Astrocyte (in vitro differentiated cells and primary cell): ENCODE data around the gene GCNA. TPM values are rescaled to one million over a fixed set of nuclear protein-coding genes. Genes with fewer than 3 reads are reported as not detected.
A peak's percentile ranks its signal among the peaks of the same experiment; 100 is the strongest.

Experiments
- DNase-seq: peaks from one replicate; pipeline ENCODE4 v3.0.0-alpha.2; 2010; ENCODE audit warnings: low read depth
- FAIRE-seq: peaks from 2 replicates; lab custom pipeline; 2011; peaks lifted over from hg19 to GRCh38; lab: Jason Lieb, UNC
- H2AFZ ChIP-seq: 2 replicates; pipeline ENCODE4 v1.6.0; 2012; ENCODE audit warnings: low read depth, low read length, inconsistent platforms
- H3K27ac ChIP-seq: 2 replicates; pipeline ENCODE4 v1.5.1; 2011; ENCODE audit warnings: low read depth, low read length, inconsistent platforms
- H3K27me3 ChIP-seq: 2 replicates; pipeline ENCODE4 v1.6.0; 2011; ENCODE audit warnings: low read length, inconsistent platforms; ENCODE audit not compliant: insufficient read depth
- H3K36me3 ChIP-seq: 2 replicates; pipeline ENCODE4 v1.5.1; 2011; ENCODE audit warnings: low read length, inconsistent platforms; ENCODE audit not compliant: insufficient read depth
- H3K4me1 ChIP-seq: 2 replicates; pipeline ENCODE4 v1.5.1; 2011; ENCODE audit warnings: low read length, inconsistent platforms; ENCODE audit not compliant: insufficient read depth
- H3K4me2 ChIP-seq: 2 replicates; pipeline ENCODE4 v1.6.0; 2012; ENCODE audit warnings: low read length, inconsistent platforms
- H3K4me3 ChIP-seq: 2 replicates; pipeline ENCODE4 v1.5.1; 2011; ENCODE audit warnings: low read depth, mild to moderate bottlenecking, low read length, inconsistent platforms; ENCODE audit not compliant: insufficient read depth
- H3K79me2 ChIP-seq: 2 replicates; pipeline ENCODE4 v1.6.0; 2012; ENCODE audit warnings: mild to moderate bottlenecking, low read length, inconsistent platforms; ENCODE audit not compliant: insufficient read depth
- H3K9ac ChIP-seq: 2 replicates; pipeline ENCODE4 v1.6.0; 2012; ENCODE audit warnings: mild to moderate bottlenecking, low read length, inconsistent platforms
- H3K9me3 ChIP-seq: 2 replicates; pipeline ENCODE4 v1.5.1; 2012; ENCODE audit warnings: low read depth, mild to moderate bottlenecking, low read length, inconsistent platforms; ENCODE audit not compliant: insufficient read depth
- H4K20me1 ChIP-seq: 2 replicates; pipeline ENCODE4 v1.6.0; 2012; ENCODE audit warnings: low read length, inconsistent platforms; ENCODE audit not compliant: insufficient read depth
- H3K27ac Mint-ChIP-seq: one replicate; pipeline ENCODE4 v1.8.0; 2021; ENCODE audit warnings: mild to moderate bottlenecking, mixed read lengths; ENCODE audit not compliant: unreplicated experiment
- H3K27me3 Mint-ChIP-seq: one replicate; pipeline ENCODE4 v1.8.0; 2021; ENCODE audit warnings: low read depth, mixed read lengths; ENCODE audit not compliant: unreplicated experiment
- H3K36me3 Mint-ChIP-seq: one replicate; pipeline ENCODE4 v1.8.0; 2021; ENCODE audit warnings: low read depth, mixed read lengths; ENCODE audit not compliant: unreplicated experiment
- H3K4me1 Mint-ChIP-seq: one replicate; pipeline ENCODE4 v1.8.0; 2021; ENCODE audit warnings: low read depth, mixed read lengths; ENCODE audit not compliant: unreplicated experiment
- H3K4me3 Mint-ChIP-seq: one replicate; pipeline ENCODE4 v1.8.0; 2021; ENCODE audit warnings: mild to moderate bottlenecking, moderate library complexity, mixed read lengths; ENCODE audit not compliant: unreplicated experiment
- H3K9me3 Mint-ChIP-seq: one replicate; pipeline ENCODE4 v1.8.0; 2021; ENCODE audit warnings: mild to moderate bottlenecking, mixed read lengths; ENCODE audit not compliant: unreplicated experiment
- EZH2 ChIP-seq: IDR thresholded peaks from 2 replicates; pipeline ENCODE4 v1.6.1; 2012; ENCODE audit warnings: mild to moderate bottlenecking, low read length, inconsistent platforms; ENCODE audit not compliant: insufficient read depth
- total RNA-seq: library from RNA; stranded (reverse); gene quantifications from 2 replicates; pipeline ENCODE4 v1.2.1, GENCODE V29; 2021
- TF ChIP-seq, protein P1 (sequence below): IDR thresholded peaks from 2 replicates; pipeline ENCODE4 v1.5.1; 2011; ENCODE audit warnings: low read depth, mild to moderate bottlenecking, inconsistent platforms, low read length, moderate library complexity; ENCODE audit not compliant: insufficient read depth

The GCNA gene
- total RNA-seq, 1 donor from 2014 or later, result 2.2 TPM

GRCh38 chrX:71612256-71612655 lies 34.0 kb downstream of the GCNA start:
- Mint-ChIP-seq H3K4me1 (no peaks in the 10 kb centered on the region), H3K9me3 (no peaks in the 10 kb centered on the region), H3K4me3 (no peak overlapping the region), H3K27ac (no peak overlapping the region), H3K27me3 (no peaks in the 10 kb centered on the region), H3K36me3 (peaks cover 25% of the 10 kb centered on the region)
- no peak overlapping the region for H3K4me2 ChIP-seq
- H2AFZ ChIP-seq, result no peak overlapping the region
- no peaks in the 10 kb centered on the region for H3K27me3 ChIP-seq
- TF ChIP-seq EZH2, result no peak
- TF ChIP-seq, protein P1, sequence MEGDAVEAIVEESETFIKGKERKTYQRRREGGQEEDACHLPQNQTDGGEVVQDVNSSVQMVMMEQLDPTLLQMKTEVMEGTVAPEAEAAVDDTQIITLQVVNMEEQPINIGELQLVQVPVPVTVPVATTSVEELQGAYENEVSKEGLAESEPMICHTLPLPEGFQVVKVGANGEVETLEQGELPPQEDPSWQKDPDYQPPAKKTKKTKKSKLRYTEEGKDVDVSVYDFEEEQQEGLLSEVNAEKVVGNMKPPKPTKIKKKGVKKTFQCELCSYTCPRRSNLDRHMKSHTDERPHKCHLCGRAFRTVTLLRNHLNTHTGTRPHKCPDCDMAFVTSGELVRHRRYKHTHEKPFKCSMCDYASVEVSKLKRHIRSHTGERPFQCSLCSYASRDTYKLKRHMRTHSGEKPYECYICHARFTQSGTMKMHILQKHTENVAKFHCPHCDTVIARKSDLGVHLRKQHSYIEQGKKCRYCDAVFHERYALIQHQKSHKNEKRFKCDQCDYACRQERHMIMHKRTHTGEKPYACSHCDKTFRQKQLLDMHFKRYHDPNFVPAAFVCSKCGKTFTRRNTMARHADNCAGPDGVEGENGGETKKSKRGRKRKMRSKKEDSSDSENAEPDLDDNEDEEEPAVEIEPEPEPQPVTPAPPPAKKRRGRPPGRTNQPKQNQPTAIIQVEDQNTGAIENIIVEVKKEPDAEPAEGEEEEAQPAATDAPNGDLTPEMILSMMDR, result no peak
- H3K4me1 ChIP-seq, result no peaks in the 10 kb centered on the region
- peaks cover 6% of the 10 kb centered on the region for H4K20me1 ChIP-seq
- H3K27ac ChIP-seq, result no peak overlapping the region
- no peaks in the 10 kb centered on the region for H3K79me2 ChIP-seq
- H3K4me3 ChIP-seq, result no peak overlapping the region
- FAIRE-seq, result no peak
- H3K9ac ChIP-seq, result no peak overlapping the region
- H3K36me3 ChIP-seq, result peaks cover 6% of the 10 kb centered on the region
- no peaks in the 10 kb centered on the region for H3K9me3 ChIP-seq
- no peak for DNase-seq

GRCh38 chrX:71615056-71615455 lies 36.8 kb downstream of the GCNA start:
- FAIRE-seq (no peak), DNase-seq (no peak)
- Mint-ChIP-seq H3K36me3 (peaks cover 16% of the 10 kb centered on the region), H3K27me3 (no peaks in the 10 kb centered on the region), H3K27ac (no peak overlapping the region), H3K4me3 (no peak overlapping the region), H3K4me1 (no peaks in the 10 kb centered on the region), H3K9me3 (no peaks in the 10 kb centered on the region)
- H3K4me2 ChIP-seq, result no peak overlapping the region
- no peak overlapping the region for H3K27ac ChIP-seq
- H2AFZ ChIP-seq, result no peak overlapping the region
- no peaks in the 10 kb centered on the region for H3K4me1 ChIP-seq
- H3K27me3 ChIP-seq, result no peaks in the 10 kb centered on the region
- no peak overlapping the region for H3K9ac ChIP-seq
- H3K36me3 ChIP-seq, result peaks cover 3% of the 10 kb centered on the region
- no peaks in the 10 kb centered on the region for H3K79me2 ChIP-seq
- no peak overlapping the region for H3K4me3 ChIP-seq
- no peaks in the 10 kb centered on the region for H4K20me1 ChIP-seq
- TF ChIP-seq, protein P1, result no peak
- TF ChIP-seq EZH2, result no peak
- no peaks in the 10 kb centered on the region for H3K9me3 ChIP-seq

GRCh38 chrX:71615954-71616353 lies 37.7 kb downstream of the GCNA start:
- FAIRE-seq (no peak), DNase-seq (no peak)
- peaks cover 11% of the 10 kb centered on the region for H3K36me3 Mint-ChIP-seq
- no peaks in the 10 kb centered on the region for H3K9me3 Mint-ChIP-seq
- Histone ChIP-seq H3K27ac (no peak overlapping the region), H4K20me1 (no peaks in the 10 kb centered on the region), H3K79me2 (no peaks in the 10 kb centered on the region), H3K4me2 (no peak overlapping the region), H3K9ac (no peak overlapping the region), H2AFZ (no peak overlapping the region), H3K27me3 (no peaks in the 10 kb centered on the region), H3K9me3 (no peaks in the 10 kb centered on the region), H3K4me1 (no peaks in the 10 kb centered on the region), H3K4me3 (no peak overlapping the region), H3K36me3 (peaks cover 3% of the 10 kb centered on the region)
- no peak for TF ChIP-seq EZH2
- TF ChIP-seq, protein P1, result no peak
- H3K27me3 Mint-ChIP-seq, result no peaks in the 10 kb centered on the region
- H3K4me3 Mint-ChIP-seq, result no peak overlapping the region
- no peaks in the 10 kb centered on the region for H3K4me1 Mint-ChIP-seq
- H3K27ac Mint-ChIP-seq, result peak overlapping the region; percentile 66
